HG02981 (cell line): ENCODE measurements around the gene VAMP1.

Experiments used
- ATAC-seq: cut with Tn5 transposase; IDR thresholded peaks from one replicate; pipeline ENCODE4 v1.9.1; 2021; ENCODE audit warnings: mild to moderate bottlenecking, moderate library complexity; ENCODE audit not compliant: unreplicated experiment

Gene VAMP1

DNA sequence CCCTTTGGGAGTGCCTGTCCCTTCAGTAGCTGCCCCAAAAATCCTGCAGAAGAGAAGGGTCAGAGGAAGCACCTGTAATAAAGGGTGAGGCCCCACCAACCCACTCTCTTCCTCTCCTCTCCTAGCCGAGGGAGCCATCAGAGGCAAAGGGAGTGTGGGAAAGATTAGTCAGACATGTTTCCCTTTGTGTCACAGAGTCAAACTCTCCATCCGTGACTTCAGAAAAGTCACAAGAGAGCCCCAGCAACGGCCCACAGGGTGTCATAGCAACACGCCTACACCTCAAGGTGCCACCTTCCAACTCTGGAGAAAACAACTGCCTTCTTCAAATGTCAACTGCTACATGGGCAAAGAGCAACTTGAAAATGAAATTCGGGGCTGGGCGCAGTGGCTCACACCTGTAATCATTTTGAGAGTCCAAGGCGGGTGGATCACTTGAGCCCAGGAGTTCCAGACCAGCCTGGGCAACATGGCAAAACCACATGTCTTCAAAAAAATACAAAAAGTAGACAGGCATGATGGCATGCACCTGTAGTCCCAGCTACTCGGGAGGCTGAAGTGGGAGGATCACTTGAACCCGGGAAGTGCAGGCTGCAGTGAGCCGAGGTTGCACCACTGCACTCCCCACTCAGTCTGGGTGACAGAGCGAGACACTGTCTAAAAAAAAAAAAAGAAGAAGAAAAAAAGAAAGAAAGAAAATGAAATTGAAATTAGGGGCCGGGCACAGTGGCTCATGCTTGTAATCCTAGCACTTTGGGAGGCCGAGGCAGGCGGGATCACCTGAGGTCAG lies 43.4 kb downstream of the VAMP1 start:
- ATAC-seq = peak; percentile 68

DNA sequence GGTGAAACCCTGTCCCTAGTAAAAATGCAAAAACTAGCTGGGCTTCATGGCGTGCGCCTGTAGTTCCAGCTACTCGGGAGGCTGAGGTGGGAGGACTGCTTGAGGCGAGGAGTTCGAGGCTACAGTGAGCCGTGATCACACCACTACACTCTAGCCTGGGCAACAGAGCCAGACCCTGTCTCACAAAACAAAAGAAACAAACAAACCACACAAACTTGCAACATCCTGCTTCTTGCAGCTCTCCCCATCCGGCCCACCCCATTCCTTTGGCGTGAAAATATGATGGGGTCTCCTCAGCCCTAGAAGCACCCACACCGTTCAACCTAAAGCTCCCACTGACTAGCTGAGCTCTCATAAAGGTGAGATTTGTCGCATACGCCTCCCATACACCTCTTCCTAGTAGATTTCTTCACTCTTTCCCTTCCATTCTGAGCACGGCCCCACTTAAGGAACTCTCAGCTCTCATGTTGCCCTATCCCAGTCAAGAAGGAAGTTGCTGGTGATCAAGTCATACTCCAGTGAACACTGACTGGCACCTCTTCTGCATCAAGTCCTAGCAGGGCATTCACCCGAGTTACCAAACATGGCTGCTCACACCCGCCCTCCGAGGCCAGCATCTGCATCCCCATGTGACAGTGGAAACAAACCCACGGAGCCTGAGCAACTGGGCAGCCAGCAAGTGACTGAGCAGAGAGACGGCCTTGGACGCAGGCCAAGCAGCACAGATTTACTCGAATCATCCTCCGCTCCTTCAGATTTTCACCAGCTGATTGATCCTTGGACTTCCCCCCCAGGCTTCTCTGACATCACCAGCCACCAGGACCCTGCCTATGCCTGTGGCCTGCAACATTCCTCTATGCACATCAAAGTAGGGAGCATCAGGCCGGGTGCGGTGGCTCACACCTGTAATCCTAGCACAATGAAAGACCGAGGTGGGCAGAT lies 44.6 kb downstream of the VAMP1 start:
- ATAC-seq = no peak

DNA sequence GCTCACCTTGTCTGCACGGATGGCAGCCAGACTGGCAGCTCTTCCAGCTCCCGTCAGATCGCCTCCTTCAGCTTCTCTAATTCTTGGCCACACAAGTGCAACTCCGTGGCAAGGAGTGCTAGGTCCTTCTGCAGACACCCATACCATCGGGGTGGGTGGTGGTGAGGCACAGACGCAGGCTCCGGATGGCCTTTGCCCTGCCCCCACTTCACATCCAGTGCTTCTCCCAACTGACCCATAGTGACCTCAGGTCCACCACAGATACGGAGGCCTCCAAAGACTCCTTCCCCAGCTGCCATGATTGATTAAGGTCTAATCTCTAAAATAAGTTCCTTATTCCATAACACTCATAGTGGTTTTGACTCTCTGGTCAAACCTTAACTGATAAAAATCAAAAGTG lies 45.6 kb downstream of the VAMP1 start:
- ATAC-seq = no peak

DNA sequence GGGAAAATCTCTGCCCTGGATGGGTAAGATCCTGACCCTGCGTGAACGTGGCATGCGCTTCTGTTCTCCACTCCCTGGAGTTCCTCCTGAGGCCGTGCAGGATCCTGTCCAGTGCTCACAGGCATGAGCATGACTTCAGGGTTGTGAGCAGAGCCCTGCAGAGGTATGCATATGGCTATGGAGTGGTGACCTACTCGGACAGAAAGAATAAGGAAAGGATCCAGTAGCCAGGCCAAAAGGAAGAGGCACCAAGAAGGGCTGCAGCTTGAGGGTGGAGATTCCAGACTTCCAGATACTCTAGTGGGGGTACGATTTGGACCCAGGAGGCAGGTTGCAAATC lies 46.5 kb downstream of the VAMP1 start:
- ATAC-seq = no peak

DNA sequence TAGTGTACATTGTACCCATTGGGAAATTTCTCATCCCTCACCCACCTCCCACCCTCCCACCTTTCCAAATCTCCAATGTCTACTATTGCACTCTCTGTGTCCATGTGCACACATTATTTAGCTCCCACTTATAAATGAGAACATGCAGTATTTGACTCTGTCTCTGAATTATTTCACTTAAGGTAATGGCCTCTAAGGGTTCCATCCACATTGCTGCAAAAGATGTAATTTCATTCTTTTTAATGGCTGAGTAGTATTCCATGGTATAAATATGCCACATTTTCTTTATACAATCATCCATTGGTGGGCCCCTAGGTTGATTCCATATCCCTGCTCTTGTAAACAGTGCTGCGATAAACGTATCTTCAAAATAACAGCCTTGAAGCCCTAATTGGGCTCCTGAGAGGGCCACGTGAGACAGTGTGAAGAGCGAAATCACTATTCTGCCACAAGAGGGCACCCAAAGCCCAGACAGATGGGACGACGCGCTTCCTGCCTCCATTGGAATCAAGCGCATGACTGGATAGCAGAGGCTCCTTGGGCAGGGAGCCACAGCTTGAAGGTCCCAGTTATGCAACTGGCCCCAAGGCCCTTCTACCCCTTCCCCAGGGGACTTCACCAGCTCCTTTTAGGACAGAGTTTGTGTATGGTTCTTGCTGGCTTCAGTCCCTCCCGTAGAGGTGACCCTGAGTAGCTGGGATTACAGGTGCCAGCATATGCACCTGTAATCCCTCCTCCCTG lies 47.0 kb downstream of the VAMP1 start:
- peak; percentile 51 for ATAC-seq

DNA sequence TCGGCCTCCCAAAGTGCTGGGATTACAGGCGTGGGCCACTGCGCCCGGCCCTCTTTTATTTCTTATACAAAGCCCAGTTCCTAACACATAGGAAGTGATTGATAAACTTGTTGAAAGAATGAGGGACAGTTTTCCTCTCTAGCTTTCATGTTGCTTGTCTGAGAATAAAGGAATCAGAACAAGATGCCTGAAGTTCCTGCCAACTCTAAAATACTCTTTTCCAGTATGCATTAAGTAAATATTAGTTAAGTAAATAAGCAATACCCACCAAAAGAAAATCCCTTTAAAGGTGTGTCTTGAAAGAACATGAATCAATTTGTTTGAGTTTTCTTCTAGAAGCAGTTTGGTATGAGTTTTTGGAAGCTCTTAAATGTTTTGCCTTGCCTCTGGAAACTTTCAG lies 50.1 kb downstream of the VAMP1 start:
- no peak for ATAC-seq

DNA sequence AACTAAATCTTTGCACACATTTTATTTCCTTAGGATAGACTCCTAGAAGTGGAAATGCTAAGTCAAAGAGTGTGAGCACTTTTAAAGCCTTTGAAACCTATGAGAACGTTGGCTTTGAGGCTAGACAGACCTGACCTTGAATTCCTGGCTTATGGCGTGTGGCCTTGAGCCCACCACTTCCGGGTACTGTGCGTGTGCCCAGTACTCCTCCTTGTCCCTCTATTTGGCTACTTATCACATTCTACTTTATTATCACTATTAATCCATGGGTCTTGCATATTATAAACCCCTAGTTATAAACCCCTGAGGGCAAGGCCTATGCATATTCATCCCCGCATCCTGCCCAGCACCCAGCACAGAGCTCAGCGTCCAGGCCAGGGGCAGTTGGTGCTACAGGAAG lies 51.7 kb downstream of the VAMP1 start:
- no peak for ATAC-seq

DNA sequence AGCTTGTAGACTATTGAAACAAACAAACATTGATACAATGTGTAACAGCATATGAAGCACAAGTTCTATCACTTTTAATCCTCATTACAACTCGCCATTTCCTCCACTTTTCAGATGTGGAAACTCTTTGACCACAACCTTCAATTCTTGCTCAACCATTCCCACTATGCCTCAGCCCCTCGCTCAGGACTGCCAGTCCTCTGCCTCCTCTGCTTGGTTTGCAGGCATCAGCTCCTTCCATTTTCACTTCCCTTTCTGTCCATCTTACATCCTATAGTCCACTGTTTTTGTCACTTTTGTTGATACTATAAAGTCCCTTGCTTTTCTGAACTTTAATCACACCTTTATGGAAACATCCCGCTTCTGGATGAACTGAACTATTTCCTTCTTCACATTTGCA lies 53.9 kb downstream of the VAMP1 start:
- ATAC-seq = no peak
